Endothelial cell of umbilical vein (primary cell): ENCODE measurements around the gene TSPAN18.

Experiments used
- CTCF ChIP-seq, 2 donors: IDR thresholded peaks; 1 replicate in 1 of 2; 2 replicates in 1 of 2; pipeline ENCODE4 v1.5.1; 2011; ENCODE audit warnings: low read length in 2 of 2, mild to moderate bottlenecking in 2 of 2, moderate library complexity in 2 of 2, control low read depth in 1 of 2, inconsistent platforms in 1 of 2, low read depth in 1 of 2; ENCODE audit not compliant: insufficient read depth in 1 of 2; ENCODE audit errors: extremely low read depth in 1 of 2
- EZH2 ChIP-seq: IDR thresholded peaks from 2 replicates; pipeline ENCODE4 v1.6.1; 2012; ENCODE audit warnings: borderline replicate concordance, low read depth, mild to moderate bottlenecking, moderate library complexity, low read length, inconsistent platforms; ENCODE audit not compliant: severe bottlenecking
- GATA2 ChIP-seq: IDR thresholded peaks from 2 replicates; pipeline ENCODE4 v1.7.0; 2011; ENCODE audit warnings: low read depth, mild to moderate bottlenecking, moderate library complexity, mixed read lengths, low read length; ENCODE audit not compliant: insufficient read length, insufficient read depth
- MAX ChIP-seq: IDR thresholded peaks from 2 replicates; pipeline ENCODE4 v1.6.1; 2011; ENCODE audit not compliant: insufficient read depth, insufficient read length
- MYC ChIP-seq: IDR thresholded peaks from one replicate; pipeline ENCODE4 v1.6.1; 2011; ENCODE audit warnings: mild to moderate bottlenecking, low read depth, low read length
- POLR2AphosphoS5 ChIP-seq: IDR thresholded peaks from 2 replicates; pipeline ENCODE4 v1.6.1; 2012; ENCODE audit warnings: low read depth, mild to moderate bottlenecking, control low read depth, low read length, moderate library complexity; ENCODE audit not compliant: insufficient read depth

GRCh38 chr11:44823868-44824267 is 97.1 kb downstream of the TSPAN18 start:
- TF ChIP-seq CTCF (IDR thresholded peaks at IDR 0.05; ENCODE audit: extremely low read depth in 1 of 2, insufficient read depth in 1 of 2, low read depth in 1 of 2, low read length in 2 of 2) (no peak), MYC (no peak), GATA2 (no peak), MAX (no peak), POLR2AphosphoS5 (no peak), EZH2 (no peak)
